ENCODE results near the gene NTM.

The NTM gene

GRCh38 chr11:131710511-131710910 lies 340.1 kb downstream of the NTM start:
- Histone ChIP-seq H3K9me2 (replicated peaks; ENCODE audit: low read depth, low read length) (no peaks in the 10 kb centered on the region), H3K9me3 (ENCODE audit: insufficient read depth, low read depth, low read length) (0 out of 2 replicates have a peak, but pooled peaks cover 9% of the 10 kb centered on the region), H3K9ac (ENCODE audit: low read depth, low read length, poor library complexity, severe bottlenecking) (no peak overlapping the region), H3F3A (ENCODE audit: low read depth) (no peaks in the 10 kb centered on the region), H3K27me3 (ENCODE audit: insufficient read depth, low read length, poor library complexity, severe bottlenecking) (no peaks in the 10 kb centered on the region), H3K4me3 (ENCODE audit: low read length, poor library complexity, severe bottlenecking) (no peak overlapping the region), H3K79me2 (ENCODE audit: insufficient read depth, low read length) (no peaks in the 10 kb centered on the region), H2AFZ (ENCODE audit: low read length) (no peak overlapping the region), H3K36me3 (ENCODE audit: insufficient read depth, low read length) (no peaks in the 10 kb centered on the region), H3K4me1 (ENCODE audit: insufficient read depth, low read length, poor library complexity, severe bottlenecking) (no peaks in the 10 kb centered on the region), H3K4me2 (ENCODE audit: low read depth, low read length, poor library complexity, severe bottlenecking) (no peak overlapping the region), H4K20me1 (ENCODE audit: insufficient read depth, low read length, poor library complexity, severe bottlenecking) (no peaks in the 10 kb centered on the region)
- TF ChIP-seq CTCF (conservative IDR thresholded peaks at IDR 0.05; ENCODE audit: low read length) = no peak
- TF ChIP-seq EZH2phosphoT487 (IDR thresholded peaks at IDR 0.05; ENCODE audit: borderline replicate concordance) = no peak

GRCh38 chr11:131712897-131713296 lies 342.5 kb downstream of the NTM start:
- H3K9me2 ChIP-seq (replicated peaks; ENCODE audit: low read depth, low read length) = no peaks in the 10 kb centered on the region
- H3K9me3 ChIP-seq (ENCODE audit: insufficient read depth, low read depth, low read length) = no peaks in the 10 kb centered on the region
- H3K36me3 ChIP-seq (ENCODE audit: insufficient read depth, low read length) = no peaks in the 10 kb centered on the region
- H4K20me1 ChIP-seq (ENCODE audit: insufficient read depth, low read length, poor library complexity, severe bottlenecking) = no peaks in the 10 kb centered on the region
- H3K4me2 ChIP-seq (ENCODE audit: low read depth, low read length, poor library complexity, severe bottlenecking) = no peak overlapping the region
- no peak for TF ChIP-seq CTCF (conservative IDR thresholded peaks at IDR 0.05; ENCODE audit: low read length)
- TF ChIP-seq EZH2phosphoT487 (IDR thresholded peaks at IDR 0.05; ENCODE audit: borderline replicate concordance) = no peak
- no peak overlapping the region for H3K9ac ChIP-seq (ENCODE audit: low read depth, low read length, poor library complexity, severe bottlenecking)
- H3K79me2 ChIP-seq (ENCODE audit: insufficient read depth, low read length) = no peaks in the 10 kb centered on the region
- no peaks in the 10 kb centered on the region for H3F3A ChIP-seq (ENCODE audit: low read depth)
- H3K27me3 ChIP-seq (ENCODE audit: insufficient read depth, low read length, poor library complexity, severe bottlenecking) = no peaks in the 10 kb centered on the region
- H3K4me3 ChIP-seq (ENCODE audit: low read length, poor library complexity, severe bottlenecking) = no peak overlapping the region
- no peak overlapping the region for H2AFZ ChIP-seq (ENCODE audit: low read length)
- no peaks in the 10 kb centered on the region for H3K4me1 ChIP-seq (ENCODE audit: insufficient read depth, low read length, poor library complexity, severe bottlenecking)

GRCh38 chr11:131713529-131714134 lies 343.2 kb downstream of the NTM start:
- no peaks in the 10 kb centered on the region for H4K20me1 ChIP-seq (ENCODE audit: insufficient read depth, low read length, poor library complexity, severe bottlenecking)
- no peaks in the 10 kb centered on the region for H3K36me3 ChIP-seq (ENCODE audit: insufficient read depth, low read length)
- H3F3A ChIP-seq (ENCODE audit: low read depth) = no peaks in the 10 kb centered on the region
- H3K9ac ChIP-seq (ENCODE audit: low read depth, low read length, poor library complexity, severe bottlenecking) = no peak overlapping the region
- no peaks in the 10 kb centered on the region for H3K79me2 ChIP-seq (ENCODE audit: insufficient read depth, low read length)
- no peaks in the 10 kb centered on the region for H3K4me1 ChIP-seq (ENCODE audit: insufficient read depth, low read length, poor library complexity, severe bottlenecking)
- H2AFZ ChIP-seq (ENCODE audit: low read length) = no peak overlapping the region
- H3K27me3 ChIP-seq (ENCODE audit: insufficient read depth, low read length, poor library complexity, severe bottlenecking) = no peaks in the 10 kb centered on the region
- TF ChIP-seq CTCF (conservative IDR thresholded peaks at IDR 0.05; ENCODE audit: low read length) (no peak), EZH2phosphoT487 (IDR thresholded peaks at IDR 0.05; ENCODE audit: borderline replicate concordance) (no peak)
- no peaks in the 10 kb centered on the region for H3K9me2 ChIP-seq (replicated peaks; ENCODE audit: low read depth, low read length)
- H3K4me3 ChIP-seq (ENCODE audit: low read length, poor library complexity, severe bottlenecking) = no peak overlapping the region
- H3K4me2 ChIP-seq (ENCODE audit: low read depth, low read length, poor library complexity, severe bottlenecking) = no peak overlapping the region
- no peaks in the 10 kb centered on the region for H3K9me3 ChIP-seq (ENCODE audit: insufficient read depth, low read depth, low read length)

Measured in Loucy (cell line).